GM18507 (cell line): ENCODE data around the gene SLC16A3.
"Not testable (repeated sequence)": the region's sequence is repeated elsewhere in the genome, so short reads cannot be mapped to it uniquely, and the experiment has no call there.

Experiments used
- DNase-seq: peaks from one replicate; pipeline ENCODE4 v3.0.0; 2011; ENCODE audit warnings: low read depth; ENCODE audit not compliant: insufficient read length; ENCODE audit errors: extremely low spot score
- FAIRE-seq: peaks from 2 replicates; lab custom pipeline; 2011; peaks lifted over from hg19 to GRCh38; lab: Jason Lieb, UNC

SLC16A3 gene

DNA sequence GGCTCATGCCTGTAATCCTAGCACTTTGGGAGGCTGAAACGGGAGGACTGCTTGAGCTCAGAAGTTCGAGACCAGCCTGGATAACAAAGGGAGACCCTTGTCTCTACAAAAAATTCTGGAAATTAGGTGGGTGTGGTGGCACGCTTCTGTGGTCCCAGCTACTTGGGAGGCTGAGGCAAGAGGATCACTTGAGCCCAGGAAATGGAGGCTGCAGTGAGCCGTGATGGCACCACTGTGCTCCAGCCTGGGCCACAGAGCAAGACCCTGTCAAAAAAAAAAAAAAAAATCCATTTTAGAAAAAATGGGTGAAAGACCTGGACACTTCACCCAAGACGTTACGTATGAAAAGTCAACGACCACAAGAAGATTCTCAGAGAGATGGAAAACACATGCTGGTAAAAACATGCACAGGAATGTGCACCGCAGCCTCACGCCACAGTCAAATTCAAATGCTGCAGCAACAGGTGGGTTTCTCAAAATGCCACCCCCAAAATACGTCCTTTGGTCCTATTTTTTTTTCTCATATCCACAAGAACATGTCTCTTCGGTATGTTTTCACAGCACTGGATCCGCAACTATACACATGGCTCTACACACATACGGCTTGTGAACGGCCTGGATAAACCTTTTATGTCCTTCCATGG, 27.5 kb downstream of the SLC16A3 start:
- FAIRE-seq (no peak), DNase-seq (no peak)

GRCh38 chr17:82257473-82257872, 28.6 kb downstream of the SLC16A3 start:
- FAIRE-seq (no peak), DNase-seq (no peak)

- no peak for FAIRE-seq
- no peak for DNase-seq
These were observed 29.7 kb downstream of the SLC16A3 start for GRCh38 chr17:82258555-82258954.

DNA sequence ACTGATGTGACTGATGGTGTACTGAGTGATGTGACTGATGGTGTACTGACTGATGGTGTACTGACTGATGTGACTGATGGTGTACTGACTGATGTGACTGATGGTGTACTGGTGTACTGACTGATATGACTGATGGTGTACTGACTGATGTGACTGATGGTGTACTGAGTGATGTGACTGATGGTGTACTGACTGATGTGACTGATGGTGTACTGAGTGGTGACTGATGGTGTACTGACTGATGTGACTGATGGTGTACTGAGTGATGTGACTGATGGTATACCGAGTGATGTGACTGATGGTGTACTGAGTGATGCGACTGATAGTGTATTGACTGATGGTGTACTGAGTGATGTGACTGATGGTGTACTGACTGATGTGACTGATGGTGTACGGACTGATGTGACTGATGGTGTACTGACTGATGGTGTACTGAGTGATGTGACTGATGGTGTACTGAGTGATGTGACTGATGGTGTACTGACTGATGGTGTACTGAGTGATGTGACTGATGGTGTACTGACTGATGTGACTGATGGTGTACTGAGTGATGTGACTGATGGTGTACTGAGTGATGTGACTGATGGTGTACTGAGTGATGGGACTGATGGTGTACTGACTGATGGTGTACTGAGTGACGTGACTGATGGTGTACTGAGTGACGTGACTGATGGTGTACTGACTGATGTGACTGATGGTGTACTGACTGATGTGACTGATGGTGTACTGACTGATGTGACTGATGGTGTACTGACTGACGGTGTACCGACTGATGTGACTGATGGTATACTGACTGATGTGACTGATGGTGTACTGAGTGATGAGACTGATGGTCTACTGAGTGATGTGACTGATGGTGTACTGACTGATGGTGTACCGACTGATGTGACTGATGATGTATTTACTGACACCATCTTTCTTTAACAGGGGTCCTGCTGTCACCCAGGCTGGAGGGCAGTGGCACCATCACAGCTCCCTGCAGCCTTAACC, 31.4 kb downstream of the SLC16A3 start:
- not testable (repeated sequence) for DNase-seq, FAIRE-seq

DNA sequence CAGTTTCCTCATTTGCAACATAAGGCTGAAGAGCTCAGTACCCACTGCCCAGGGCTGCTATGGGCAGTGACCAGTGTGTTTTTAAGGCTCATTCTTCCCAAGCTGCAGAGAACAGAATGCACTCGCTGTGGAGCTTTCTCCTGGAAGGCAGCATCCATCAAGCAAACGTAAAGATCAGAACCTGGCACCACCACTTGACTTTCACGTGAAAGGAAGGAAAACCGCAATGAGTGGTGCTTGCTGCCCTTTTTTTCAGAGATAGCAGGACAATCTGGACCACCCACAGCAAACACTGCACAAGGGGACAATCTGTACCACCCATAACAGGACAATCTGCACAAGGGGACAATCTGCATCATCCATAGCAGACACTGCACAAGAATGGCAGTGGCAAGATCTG, 33.5 kb downstream of the SLC16A3 start:
- FAIRE-seq, result no peak

DNA sequence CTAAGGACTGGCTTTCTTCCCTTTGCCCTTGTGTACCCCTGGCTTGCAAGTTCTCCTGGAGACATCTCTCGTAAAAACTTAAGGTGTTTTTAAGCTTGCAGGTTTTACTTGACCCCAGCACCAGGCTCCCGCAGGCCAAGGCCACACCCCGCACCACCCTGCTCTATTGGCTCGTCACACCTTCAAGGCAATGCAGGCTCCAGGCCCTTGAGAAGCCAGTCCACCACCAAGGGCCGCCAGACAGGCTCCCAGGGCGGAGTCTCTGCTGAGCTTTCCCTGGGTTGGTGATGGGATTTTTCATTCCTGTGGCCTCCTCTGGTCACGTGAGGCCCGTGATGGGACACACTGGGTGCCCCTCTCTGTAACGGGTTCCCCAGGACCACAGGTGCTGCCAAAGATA, 34.8 kb downstream of the SLC16A3 start:
- DNase-seq, result no peak
- no peak for FAIRE-seq

More for the DNA sequence above, 33.5 kb downstream of the SLC16A3 start:
- no peak for DNase-seq

DNA sequence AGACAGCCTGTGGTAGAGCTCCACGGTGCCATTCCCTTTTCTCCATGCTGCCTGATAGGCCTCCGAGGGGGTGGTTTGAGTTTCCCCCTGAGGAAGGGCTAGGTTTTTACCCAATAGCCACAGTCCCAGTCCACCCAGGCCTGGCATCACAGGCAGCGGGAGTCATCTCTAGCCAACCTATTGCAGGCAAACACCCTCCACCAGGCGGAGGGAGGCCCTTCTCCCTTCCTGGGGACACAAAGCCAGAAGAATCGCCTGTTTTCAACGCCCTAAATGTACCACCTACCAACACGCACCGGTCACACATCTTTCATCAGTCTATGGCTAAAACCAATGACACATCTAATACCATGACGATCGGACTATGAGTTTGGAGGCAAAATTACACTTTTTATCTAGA, 37.3 kb downstream of the SLC16A3 start:
- FAIRE-seq (no peak), DNase-seq (no peak)

GRCh38 chr17:82267575-82268379, 38.9 kb downstream of the SLC16A3 start:
- no peak for FAIRE-seq
- DNase-seq, result no peak

GRCh38 chr17:82269138-82269881, 40.5 kb downstream of the SLC16A3 start:
- DNase-seq (no peak), FAIRE-seq (no peak)

- FAIRE-seq, result no peak
These were observed 41.1 kb downstream of the SLC16A3 start for GRCh38 chr17:82269882-82270500.

GRCh38 chr17:82270651-82271050, 41.8 kb downstream of the SLC16A3 start:
- no peak for FAIRE-seq
- no peak for DNase-seq

More at GRCh38 chr17:82269882-82270500, 41.1 kb downstream of the SLC16A3 start:
- DNase-seq, result no peak

DNA sequence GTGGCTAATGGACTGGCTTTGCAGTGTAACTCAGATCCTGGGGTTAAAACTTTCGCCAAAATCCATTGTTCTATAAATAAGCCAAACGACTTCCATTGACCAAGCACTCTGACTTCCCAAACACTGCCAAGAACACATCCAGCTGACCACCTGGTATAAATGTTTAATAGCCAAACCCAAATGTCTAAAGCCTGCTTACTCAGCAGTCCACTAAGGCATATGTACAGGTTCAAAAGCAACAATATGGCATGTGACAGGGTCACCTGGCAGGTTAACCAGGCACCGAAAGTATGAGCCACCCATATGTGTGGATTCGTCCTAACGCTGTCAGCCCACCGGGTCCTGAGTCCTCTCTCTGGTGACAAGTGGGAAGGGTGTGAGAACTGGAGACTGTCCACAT, 42.6 kb downstream of the SLC16A3 start:
- no peak for FAIRE-seq
- no peak for DNase-seq

DNA sequence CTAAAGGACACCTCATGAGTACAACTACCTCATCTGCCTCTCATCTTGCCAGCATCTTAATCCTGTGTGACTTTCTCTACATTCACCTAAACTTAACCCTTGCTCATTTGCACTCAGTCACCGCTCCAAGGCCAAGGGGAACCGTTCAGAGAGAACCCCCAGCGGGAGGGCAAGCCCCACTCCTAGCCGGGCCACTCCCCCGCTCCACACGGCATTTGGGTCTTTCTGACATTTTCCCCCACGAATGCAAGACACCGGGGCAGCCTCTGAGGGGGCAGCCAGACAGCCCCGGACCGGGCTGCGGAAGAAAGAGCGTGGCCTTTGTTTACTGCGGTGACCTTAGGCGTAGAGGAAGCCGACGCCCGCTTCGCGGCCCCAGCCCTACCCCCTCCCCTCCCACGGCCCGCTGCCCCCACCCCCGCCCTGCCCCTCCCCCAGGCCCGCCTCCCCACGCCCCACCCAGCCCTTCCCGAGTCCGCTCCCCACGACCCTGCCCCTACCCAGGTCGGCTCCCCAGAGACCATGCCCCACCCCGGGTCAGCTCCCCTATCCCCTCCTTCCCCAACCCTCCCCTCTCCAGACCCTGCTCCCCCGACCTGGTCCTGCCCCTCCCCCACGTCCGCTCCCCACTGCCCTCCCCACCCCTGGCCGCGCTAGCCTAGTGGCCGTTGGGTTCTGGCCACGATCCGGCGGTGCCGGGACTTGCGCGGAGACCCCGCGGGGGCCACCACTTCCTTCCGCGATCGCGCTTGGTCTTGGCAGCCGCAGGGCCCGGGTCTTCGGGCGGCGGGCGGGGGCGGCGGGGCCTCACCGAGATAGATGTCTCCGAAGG, 43.9 kb downstream of the SLC16A3 start:
- FAIRE-seq (no peak), DNase-seq (peak; percentile 46)

- FAIRE-seq, result peak; percentile 68
These were observed 44.7 kb downstream of the SLC16A3 start, which contains the start of gene CSNK1D for GRCh38 chr17:82273327-82274133. TSS of gene CSNK1D (minus strand) at chr17:82273700. CDS start at chr17:82273381, 319 bp downstream.

GRCh38 chr17:82274134-82275020, 45.5 kb downstream of the SLC16A3 start:
- no peak for FAIRE-seq

More at GRCh38 chr17:82273327-82274133, 44.7 kb downstream of the SLC16A3 start, which contains the start of gene CSNK1D:
- peak; percentile 92 for DNase-seq

GRCh38 chr17:82275326-82275725, 46.5 kb downstream of the SLC16A3 start:
- FAIRE-seq (no peak), DNase-seq (no peak)

More at GRCh38 chr17:82274134-82275020, 45.5 kb downstream of the SLC16A3 start:
- DNase-seq, result no peak
